ENCODE data around the gene EFNA4.

Gene EFNA4

GRCh38 chr1:155026588-155026987 lies 37.0 kb upstream of the EFNA4 start:
- H3K4me3 Mint-ChIP-seq: no peak overlapping the region
- no peaks in the 10 kb centered on the region for H3K36me3 Mint-ChIP-seq
- H3K27ac Mint-ChIP-seq: no peak overlapping the region
- H3K4me1 Mint-ChIP-seq: peaks cover 8% of the 10 kb centered on the region
- H3K9me3 Mint-ChIP-seq: no peaks in the 10 kb centered on the region
- no peak for ATAC-seq
- no peaks in the 10 kb centered on the region for H3K27me3 Mint-ChIP-seq

GRCh38 chr1:155029513-155030242 lies 33.9 kb upstream of the EFNA4 start:
- H3K36me3 Mint-ChIP-seq: no peaks in the 10 kb centered on the region
- ATAC-seq: no peak
- no peak overlapping the region for H3K27ac Mint-ChIP-seq
- H3K4me1 Mint-ChIP-seq: peaks cover 6% of the 10 kb centered on the region
- no peak overlapping the region for H3K4me3 Mint-ChIP-seq
- H3K27me3 Mint-ChIP-seq: peaks cover 17% of the 10 kb centered on the region
- H3K9me3 Mint-ChIP-seq: no peaks in the 10 kb centered on the region

GRCh38 chr1:155030243-155030795 lies 33.2 kb upstream of the EFNA4 start:
- Mint-ChIP-seq H3K27ac (no peak overlapping the region), H3K9me3 (no peaks in the 10 kb centered on the region), H3K4me1 (peaks cover 6% of the 10 kb centered on the region), H3K27me3 (peaks cover 24% of the 10 kb centered on the region), H3K36me3 (no peaks in the 10 kb centered on the region), H3K4me3 (no peak overlapping the region)
- no peak for ATAC-seq

- ATAC-seq: no peak
Measured at GRCh38 chr1:155030899-155031298, 32.6 kb upstream of the EFNA4 start.

GRCh38 chr1:155032886-155033285 lies 30.7 kb upstream of the EFNA4 start:
- Mint-ChIP-seq H3K27ac (no peak overlapping the region), H3K4me1 (peaks cover 6% of the 10 kb centered on the region), H3K9me3 (no peaks in the 10 kb centered on the region), H3K36me3 (no peaks in the 10 kb centered on the region), H3K4me3 (no peak overlapping the region), H3K27me3 (peaks cover 28% of the 10 kb centered on the region)
- no peak for ATAC-seq

More at GRCh38 chr1:155030899-155031298, 32.6 kb upstream of the EFNA4 start:
- H3K4me3 Mint-ChIP-seq: no peak overlapping the region
- peaks cover 24% of the 10 kb centered on the region for H3K27me3 Mint-ChIP-seq
- no peak overlapping the region for H3K27ac Mint-ChIP-seq
- no peaks in the 10 kb centered on the region for H3K36me3 Mint-ChIP-seq
- H3K9me3 Mint-ChIP-seq: no peaks in the 10 kb centered on the region
- H3K4me1 Mint-ChIP-seq: peaks cover 6% of the 10 kb centered on the region

GRCh38 chr1:155033524-155033923 lies 30.0 kb upstream of the EFNA4 start, which contains the start of the genes DCST1 and DCST2:
Gene DCST1 (plus strand): TSS chr1:155033824. CDS start chr1:155034037, 213 bp downstream.
Gene DCST2 (minus strand): TSS chr1:155033781. CDS start chr1:155033701, 80 bp downstream.
- no peak within 1 kb of the TSS for H3K4me3 Mint-ChIP-seq
- peaks cover 34% of the 10 kb centered on the region for H3K27me3 Mint-ChIP-seq

GRCh38 chr1:155034318-155035208 lies 29.0 kb upstream of the EFNA4 start:
- no peak overlapping the region for H3K27ac Mint-ChIP-seq
- H3K27me3 Mint-ChIP-seq: peaks cover 44% of the 10 kb centered on the region
- no peaks in the 10 kb centered on the region for H3K9me3 Mint-ChIP-seq
- no peak for ATAC-seq
- H3K4me1 Mint-ChIP-seq: no peaks in the 10 kb centered on the region
- no peaks in the 10 kb centered on the region for H3K36me3 Mint-ChIP-seq
- H3K4me3 Mint-ChIP-seq: no peak overlapping the region

More at GRCh38 chr1:155033524-155033923, 30.0 kb upstream of the EFNA4 start, which contains the start of the genes DCST1 and DCST2:
- H3K27ac Mint-ChIP-seq: no peak within 1 kb of the TSS
- no peaks in the 10 kb centered on the region for H3K9me3 Mint-ChIP-seq
- ATAC-seq: no peak
- H3K4me1 Mint-ChIP-seq: peaks cover 6% of the 10 kb centered on the region
- no peaks in the 10 kb centered on the region for H3K36me3 Mint-ChIP-seq

- Mint-ChIP-seq H3K4me1 (no peaks in the 10 kb centered on the region), H3K9me3 (no peaks in the 10 kb centered on the region), H3K4me3 (no peak overlapping the region), H3K27me3 (peaks cover 52% of the 10 kb centered on the region), H3K27ac (no peak overlapping the region), H3K36me3 (no peaks in the 10 kb centered on the region)
- no peak for ATAC-seq
Measured at GRCh38 chr1:155035936-155036335, 27.6 kb upstream of the EFNA4 start.

- ATAC-seq: no peak
- Mint-ChIP-seq H3K27ac (no peak overlapping the region), H3K4me3 (no peak overlapping the region), H3K36me3 (no peaks in the 10 kb centered on the region), H3K4me1 (no peaks in the 10 kb centered on the region), H3K9me3 (no peaks in the 10 kb centered on the region), H3K27me3 (peaks cover 57% of the 10 kb centered on the region)
Measured at GRCh38 chr1:155037043-155037442, 26.5 kb upstream of the EFNA4 start.

- no peak for ATAC-seq
- H3K4me3 Mint-ChIP-seq: no peak overlapping the region
- no peaks in the 10 kb centered on the region for H3K4me1 Mint-ChIP-seq
- no peak overlapping the region for H3K27ac Mint-ChIP-seq
- H3K9me3 Mint-ChIP-seq: no peaks in the 10 kb centered on the region
- H3K27me3 Mint-ChIP-seq: peaks cover 57% of the 10 kb centered on the region
- no peaks in the 10 kb centered on the region for H3K36me3 Mint-ChIP-seq
Measured at GRCh38 chr1:155037851-155038441, 25.6 kb upstream of the EFNA4 start.

- Mint-ChIP-seq H3K9me3 (no peaks in the 10 kb centered on the region), H3K4me3 (no peak overlapping the region), H3K36me3 (no peaks in the 10 kb centered on the region), H3K27me3 (peaks cover 55% of the 10 kb centered on the region), H3K27ac (no peak overlapping the region), H3K4me1 (no peaks in the 10 kb centered on the region)
- no peak for ATAC-seq
Measured at GRCh38 chr1:155038602-155039307, 24.8 kb upstream of the EFNA4 start.

- Mint-ChIP-seq H3K4me3 (no peak overlapping the region), H3K4me1 (peaks cover under 1% of the 10 kb centered on the region), H3K27me3 (peaks cover 50% of the 10 kb centered on the region), H3K9me3 (no peaks in the 10 kb centered on the region), H3K36me3 (no peaks in the 10 kb centered on the region), H3K27ac (no peak overlapping the region)
- no peak for ATAC-seq
Measured at GRCh38 chr1:155039308-155039669, 24.3 kb upstream of the EFNA4 start.

GRCh38 chr1:155040358-155041093 lies 23.0 kb upstream of the EFNA4 start:
- H3K9me3 Mint-ChIP-seq: no peaks in the 10 kb centered on the region

GRCh38 chr1:155042789-155043188 lies 20.8 kb upstream of the EFNA4 start:
- Mint-ChIP-seq H3K27ac (no peak overlapping the region), H3K27me3 (peaks cover 37% of the 10 kb centered on the region), H3K4me3 (no peak overlapping the region), H3K36me3 (no peaks in the 10 kb centered on the region), H3K4me1 (peaks cover 10% of the 10 kb centered on the region), H3K9me3 (no peaks in the 10 kb centered on the region)
- ATAC-seq: no peak

More at GRCh38 chr1:155040358-155041093, 23.0 kb upstream of the EFNA4 start:
- no peak overlapping the region for H3K4me3 Mint-ChIP-seq
- H3K27me3 Mint-ChIP-seq: peaks cover 40% of the 10 kb centered on the region
- no peak for ATAC-seq
- no peaks in the 10 kb centered on the region for H3K36me3 Mint-ChIP-seq
- H3K4me1 Mint-ChIP-seq: peaks cover 10% of the 10 kb centered on the region
- no peak overlapping the region for H3K27ac Mint-ChIP-seq
